Cardiac muscle cell (in vitro differentiated cells and primary cell): ENCODE results near the gene IFNLR1. TPM values are rescaled to one million over a fixed set of nuclear protein-coding genes. Genes with fewer than 3 reads are reported as not detected.

Source experiments
- DNase-seq, 2 donors: peaks; one replicate each; pipeline versions ENCODE4 v3.0.0 to v3.0.0-alpha.2; 2010 to 2017; ENCODE audit warnings: low read depth in 1 of 2, low spot score in 1 of 2
- H3K27ac ChIP-seq: fragments of 200-600 bp; sonication (generic); 2 replicates; pipeline ENCODE4 v1.5.1; 2016
- H3K27me3 ChIP-seq: fragments of 200-600 bp; sonication (generic); 2 replicates; pipeline ENCODE4 v1.6.0; 2016; ENCODE audit warnings: control low read depth
- H3K36me3 ChIP-seq: fragments of 200-600 bp; sonication (generic); 2 replicates; pipeline ENCODE4 v1.5.1; 2016; ENCODE audit warnings: control low read depth
- H3K4me1 ChIP-seq: fragments of 200-600 bp; sonication (generic); 2 replicates; pipeline ENCODE4 v1.8.1; 2017; ENCODE audit warnings: low read depth, mild to moderate bottlenecking, mixed run types
- H3K4me3 ChIP-seq: fragments of 200-600 bp; sonication (generic); 2 replicates; pipeline ENCODE4 v1.5.1; 2016; ENCODE audit warnings: mild to moderate bottlenecking
- H3K9me3 ChIP-seq: fragments of 200-600 bp; sonication (generic); 2 replicates; pipeline ENCODE4 v1.5.1; 2017; ENCODE audit warnings: low read depth, mild to moderate bottlenecking, control low read depth
- polyA plus RNA-seq: library from polyadenylated mRNA; unstranded; fragments of >200 nt; fragmentation: Nextera tagmentation; extraction: Ambion mirVana; gene quantifications from 2 replicates; pipeline ENCODE4 v1.2.1, GENCODE V29; 2016
- total RNA-seq: library from RNA; depleted of rRNA; stranded (reverse); fragments of >200 nt; gene quantifications from 2 replicates; pipeline ENCODE4 v1.2.3, GENCODE V29; 2016
- TF ChIP-seq, protein P1 (sequence below): IDR thresholded peaks from 2 replicates; pipeline ENCODE4 v1.5.1; 2012; ENCODE audit warnings: low read depth, mild to moderate bottlenecking, low read length

IFNLR1 gene
- total and polyA plus RNA-seq, 2 experiments from 2014 or later = 3.9 to 15.2 TPM

DNA sequence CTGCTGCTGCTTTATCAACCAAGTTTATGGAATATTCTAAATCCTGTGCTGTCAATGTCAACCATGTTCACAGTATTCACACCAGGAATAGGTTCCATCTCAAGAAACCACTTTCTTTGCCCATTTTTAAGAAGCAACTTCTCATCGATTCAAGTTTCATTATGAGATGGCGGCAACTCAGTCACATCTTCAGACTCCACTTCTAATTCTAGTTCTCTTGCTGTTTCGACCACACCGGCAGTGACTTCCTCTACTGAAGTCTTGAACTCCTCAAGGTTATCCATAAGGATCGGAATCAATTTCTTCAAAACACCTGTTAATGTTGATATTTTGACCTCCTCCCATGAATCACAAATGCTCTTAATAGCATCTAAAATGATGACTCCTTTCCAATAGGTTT, 39.7 kb upstream of the IFNLR1 start:
- Histone ChIP-seq H3K4me1 (no peaks in the 10 kb centered on the region), H3K9me3 (no peaks in the 10 kb centered on the region), H3K36me3 (no peaks in the 10 kb centered on the region), H3K27ac (no peak overlapping the region), H3K4me3 (no peak overlapping the region), H3K27me3 (no peaks in the 10 kb centered on the region)
- TF ChIP-seq, protein P1, sequence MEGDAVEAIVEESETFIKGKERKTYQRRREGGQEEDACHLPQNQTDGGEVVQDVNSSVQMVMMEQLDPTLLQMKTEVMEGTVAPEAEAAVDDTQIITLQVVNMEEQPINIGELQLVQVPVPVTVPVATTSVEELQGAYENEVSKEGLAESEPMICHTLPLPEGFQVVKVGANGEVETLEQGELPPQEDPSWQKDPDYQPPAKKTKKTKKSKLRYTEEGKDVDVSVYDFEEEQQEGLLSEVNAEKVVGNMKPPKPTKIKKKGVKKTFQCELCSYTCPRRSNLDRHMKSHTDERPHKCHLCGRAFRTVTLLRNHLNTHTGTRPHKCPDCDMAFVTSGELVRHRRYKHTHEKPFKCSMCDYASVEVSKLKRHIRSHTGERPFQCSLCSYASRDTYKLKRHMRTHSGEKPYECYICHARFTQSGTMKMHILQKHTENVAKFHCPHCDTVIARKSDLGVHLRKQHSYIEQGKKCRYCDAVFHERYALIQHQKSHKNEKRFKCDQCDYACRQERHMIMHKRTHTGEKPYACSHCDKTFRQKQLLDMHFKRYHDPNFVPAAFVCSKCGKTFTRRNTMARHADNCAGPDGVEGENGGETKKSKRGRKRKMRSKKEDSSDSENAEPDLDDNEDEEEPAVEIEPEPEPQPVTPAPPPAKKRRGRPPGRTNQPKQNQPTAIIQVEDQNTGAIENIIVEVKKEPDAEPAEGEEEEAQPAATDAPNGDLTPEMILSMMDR = no peak
- DNase-seq = no peak

DNA sequence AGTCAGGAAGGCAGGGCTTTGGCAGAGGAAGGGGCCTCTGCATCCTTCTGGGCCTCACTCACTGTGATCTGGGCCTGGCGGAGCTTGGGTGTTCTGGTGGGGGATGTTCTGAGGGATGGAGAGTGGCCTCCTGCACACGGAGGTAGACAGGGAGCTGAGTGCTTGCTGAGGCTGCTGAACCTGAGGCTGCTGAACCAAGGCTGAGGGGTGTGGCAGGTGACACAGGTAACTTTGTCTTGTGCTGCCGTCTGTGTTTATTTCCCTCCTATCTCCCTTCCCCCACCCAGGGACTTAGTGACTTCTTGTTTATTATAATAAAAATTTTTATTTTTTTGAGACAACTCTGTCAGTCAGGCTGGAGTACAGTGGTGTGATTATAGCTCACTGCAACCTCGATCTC, 37.7 kb upstream of the IFNLR1 start:
- TF ChIP-seq, protein P1 = no peak

DNA sequence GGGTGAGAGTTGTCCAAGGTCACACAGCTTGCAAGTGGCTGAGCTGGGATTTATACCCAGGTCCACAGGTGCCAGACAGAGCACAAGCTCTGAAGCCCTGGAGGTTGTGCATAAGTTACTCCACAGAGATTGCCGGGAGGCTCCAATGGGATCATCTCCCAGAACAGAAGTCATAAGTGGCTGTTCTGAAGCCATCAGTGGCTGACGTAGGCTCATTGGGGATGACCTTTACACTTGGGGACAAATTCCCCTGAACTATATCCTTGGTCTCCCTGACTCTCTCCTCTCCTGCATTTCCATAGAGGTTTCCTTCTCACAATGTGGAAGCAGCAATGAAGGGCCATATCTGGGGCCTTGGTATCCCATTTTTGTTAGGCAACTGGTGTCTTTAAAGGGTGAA, 37.0 kb upstream of the IFNLR1 start:
- Histone ChIP-seq H3K36me3 (no peaks in the 10 kb centered on the region), H3K9me3 (no peaks in the 10 kb centered on the region), H3K4me3 (no peak overlapping the region), H3K4me1 (no peaks in the 10 kb centered on the region), H3K27me3 (no peaks in the 10 kb centered on the region), H3K27ac (no peak overlapping the region)
- TF ChIP-seq, protein P1 = no peak
- no peak for DNase-seq

More for the DNA sequence above, 37.7 kb upstream of the IFNLR1 start:
- Histone ChIP-seq H3K4me1 (no peaks in the 10 kb centered on the region), H3K9me3 (no peaks in the 10 kb centered on the region), H3K27ac (no peak overlapping the region), H3K36me3 (no peaks in the 10 kb centered on the region), H3K27me3 (no peaks in the 10 kb centered on the region), H3K4me3 (no peak overlapping the region)
- no peak for DNase-seq

DNA sequence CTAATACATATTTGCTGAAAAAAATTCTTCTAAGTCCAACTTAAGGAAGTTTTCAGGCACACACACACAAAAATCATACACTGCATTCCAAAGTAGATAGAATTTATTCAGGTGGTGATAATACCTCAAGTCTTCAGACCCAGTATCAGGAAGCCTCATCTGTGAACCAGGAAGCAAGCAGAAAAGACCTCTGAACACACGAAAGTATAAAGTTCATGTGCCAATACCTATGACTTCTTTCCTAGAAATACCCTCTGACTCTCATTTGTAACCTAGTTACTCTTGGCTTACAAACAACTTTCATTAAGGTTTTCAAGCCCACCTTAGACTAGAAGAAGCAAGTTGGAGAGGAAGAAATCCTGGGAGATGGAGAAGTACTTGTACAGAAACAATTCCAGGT, 35.7 kb upstream of the IFNLR1 start:
- Histone ChIP-seq H3K4me3 (no peak overlapping the region), H3K4me1 (no peaks in the 10 kb centered on the region), H3K36me3 (no peaks in the 10 kb centered on the region), H3K27ac (no peak overlapping the region), H3K27me3 (no peaks in the 10 kb centered on the region), H3K9me3 (no peaks in the 10 kb centered on the region)
- DNase-seq = no peak
- TF ChIP-seq, protein P1 = no peak

DNA sequence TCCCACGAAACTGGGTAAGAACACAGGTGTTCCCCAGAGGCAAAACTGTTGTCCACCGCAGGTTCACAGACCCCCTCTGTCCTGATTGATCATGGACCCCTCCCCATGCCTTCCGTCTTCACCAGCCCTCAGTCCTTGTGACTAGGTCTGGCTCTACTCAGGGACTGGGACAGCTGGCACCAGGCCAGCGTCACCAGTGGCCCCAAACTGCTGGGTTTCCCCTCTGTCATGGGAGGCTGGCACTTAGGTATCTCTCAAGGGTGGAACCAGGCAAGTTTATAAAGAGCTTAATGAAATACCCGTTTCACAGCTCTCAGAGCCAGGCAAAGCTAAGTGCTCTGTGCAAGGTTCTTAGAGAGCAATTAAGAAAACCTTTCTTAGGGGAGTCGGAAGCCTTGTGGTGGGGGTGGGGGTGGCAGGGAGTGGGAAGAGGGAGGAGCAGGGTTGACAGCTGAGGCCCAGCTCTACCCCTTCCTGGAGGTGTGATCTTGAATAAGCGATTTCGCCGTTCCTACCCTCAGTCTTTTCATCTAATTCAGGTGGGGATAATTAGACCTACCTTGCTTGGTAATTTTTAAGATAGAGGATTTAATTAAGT, 35.0 kb upstream of the IFNLR1 start:
- TF ChIP-seq, protein P1 = no peak
- no peaks in the 10 kb centered on the region for H3K9me3 ChIP-seq

More for the DNA sequence above, 35.0 kb upstream of the IFNLR1 start:
- no peak overlapping the region for H3K27ac ChIP-seq
- no peaks in the 10 kb centered on the region for H3K4me1 ChIP-seq
- H3K4me3 ChIP-seq = no peak overlapping the region
- H3K27me3 ChIP-seq = no peaks in the 10 kb centered on the region
- no peak for DNase-seq
- H3K36me3 ChIP-seq = no peaks in the 10 kb centered on the region
